Tibial artery (tissue), 4 donors: ENCODE data around the gene PLK5.

Source experiments
- DNase-seq, 2 donors: peaks; one replicate each; pipeline ENCODE4 v3.0.0-alpha.2; 2019
- H3K27ac ChIP-seq, 2 donors: fragments of 200-600 bp; sonication (generic) in 1 of 2; 1 replicate in 1 of 2; 2 replicates in 1 of 2; pipeline ENCODE4 v1.5.1; 2018 to 2019; ENCODE audit warnings: mild to moderate bottlenecking in 1 of 2
- H3K27me3 ChIP-seq, 2 donors: fragments of 200-600 bp; sonication (generic) in 1 of 2; one replicate each; pipeline versions ENCODE4 v1.5.1 to v1.6.0; 2016 to 2019
- H3K36me3 ChIP-seq, 3 donors: fragments of 200-600 bp; sonication (generic) in 2 of 3; one replicate each; pipeline ENCODE4 v1.5.1; 2016 to 2019; ENCODE audit warnings: mild to moderate bottlenecking in 2 of 3
- H3K4me1 ChIP-seq, 4 donors: fragments of 200-600 bp; sonication (generic) in 2 of 4; 1 replicate in 3 of 4; 2 replicates in 1 of 4; pipeline ENCODE4 v1.5.1; 2016 to 2019
- H3K4me3 ChIP-seq, 2 donors: fragments of 200-600 bp; sonication (generic) in 1 of 2; 1 replicate in 1 of 2; 2 replicates in 1 of 2; pipeline ENCODE4 v1.5.1; 2018 to 2019; ENCODE audit warnings: mild to moderate bottlenecking in 2 of 2
- H3K9me3 ChIP-seq, 3 donors: fragments of 200-600 bp; sonication (generic) in 1 of 3; one replicate each; pipeline ENCODE4 v1.5.1; 2016 to 2019
- CTCF ChIP-seq, 2 experiments: fragments of 200-600 bp in 1 of 2; fragments of 450-650 bp in 1 of 2; IDR thresholded peaks; one replicate each; pipeline ENCODE4 v1.5.1; 2017 to 2019; ENCODE audit warnings: antibody characterized with exemption in 2 of 2, mild to moderate bottlenecking in 1 of 2, moderate library complexity in 1 of 2
- intact Hi-C: fragments of 100-400 bp; cut with DNase I; formaldehyde crosslinking; loops from one replicate; pipeline ENCODE4 v1.15.0; 2023; ENCODE audit warnings: low total_unique reads

Gene PLK5

GRCh38 chr19:1582201-1582600 lies 58.3 kb downstream of the PLK5 start:
- no peak for TF ChIP-seq CTCF (IDR thresholded peaks at IDR 0.05)
- DNase-seq = no peak
- no peak overlapping the region for H3K27ac ChIP-seq

GRCh38 chr19:1584500-1585242 lies 60.8 kb downstream of the PLK5 start:
- no peak for TF ChIP-seq CTCF (IDR thresholded peaks at IDR 0.05)
- no peak for DNase-seq
- Histone ChIP-seq H3K4me3 (no peak overlapping the region), H3K27ac (no peak overlapping the region), H3K9me3 (no peaks in the 10 kb centered on the region), H3K27me3 (no peaks in the 10 kb centered on the region), H3K4me1 (peaks cover 0 to 6% (median 0%) of the 10 kb centered on the region in 4 donors), H3K36me3 (peaks cover 40 to 60% (median 52%) of the 10 kb centered on the region in 3 donors)
- intact Hi-C loops = no loop called here

More at GRCh38 chr19:1582201-1582600, 58.3 kb downstream of the PLK5 start:
- no peak overlapping the region for H3K4me3 ChIP-seq
- intact Hi-C loops = no loop called here
- H3K36me3 ChIP-seq = peaks cover 57 to 84% (median 68%) of the 10 kb centered on the region in 3 donors
- H3K4me1 ChIP-seq = peaks cover 0 to 4% (median 0%) of the 10 kb centered on the region in 4 donors
- H3K9me3 ChIP-seq = no peaks in the 10 kb centered on the region
- no peaks in the 10 kb centered on the region for H3K27me3 ChIP-seq

- DNase-seq = no peak
- Histone ChIP-seq H3K27ac (no peak overlapping the region), H3K4me3 (no peak overlapping the region), H3K27me3 (no peaks in the 10 kb centered on the region), H3K9me3 (no peaks in the 10 kb centered on the region), H3K4me1 (peaks cover 0 to 10% (median 2%) of the 10 kb centered on the region in 4 donors), H3K36me3 (peaks cover 35 to 54% (median 47%) of the 10 kb centered on the region in 3 donors)
- intact Hi-C loops = no loop called here
- TF ChIP-seq CTCF (IDR thresholded peaks at IDR 0.05) = no peak
These were observed 61.3 kb downstream of the PLK5 start for GRCh38 chr19:1585243-1585580.
